DND-41 (cell line): ENCODE measurements around the gene CYP1B1.

Source experiments
- ATAC-seq: fragments of 200-7000 bp; cut with Tn5 transposase; 3 replicates; pipeline ENCODE4 v1.9.1; 2021; ENCODE audit warnings: low read depth; ENCODE audit not compliant: insufficient read depth
- DNase-seq: peaks from one replicate; pipeline ENCODE4 v3.0.0-alpha.2; 2020
- H2AFZ ChIP-seq: 2 replicates; pipeline ENCODE4 v1.6.0; 2012; ENCODE audit warnings: low read depth, low read length
- H3K27ac ChIP-seq: 2 replicates; pipeline ENCODE4 v1.5.1; 2012; ENCODE audit warnings: low read length, inconsistent platforms
- H3K27me3 ChIP-seq: fragments of 200-600 bp; sonication (generic); 2 replicates; pipeline ENCODE4 v1.6.0; 2012; ENCODE audit warnings: low read length, mild to moderate bottlenecking, inconsistent platforms; ENCODE audit not compliant: insufficient read depth, poor library complexity
- H3K36me3 ChIP-seq: 2 replicates; pipeline ENCODE4 v1.5.1; 2012; ENCODE audit warnings: low read length, inconsistent platforms; ENCODE audit not compliant: insufficient read depth
- H3K4me1 ChIP-seq: 2 replicates; pipeline ENCODE4 v1.5.1; 2012; ENCODE audit warnings: mild to moderate bottlenecking, low read length; ENCODE audit not compliant: insufficient read depth
- H3K4me2 ChIP-seq: 2 replicates; pipeline ENCODE4 v1.6.0; 2012; ENCODE audit warnings: mild to moderate bottlenecking, moderate library complexity, low read length, inconsistent platforms; ENCODE audit not compliant: insufficient read depth
- H3K4me3 ChIP-seq, 2 experiments: fragments of 200-600 bp in 1 of 2; shearing (Covaris generic) in 1 of 2; 2 replicates each; pipeline ENCODE4 v1.5.1; 2012 to 2016; ENCODE audit warnings: inconsistent platforms in 2 of 2, low read length in 2 of 2, mild to moderate bottlenecking in 2 of 2, low read depth in 1 of 2, moderate library complexity in 1 of 2
- H3K79me2 ChIP-seq: 2 replicates; pipeline ENCODE4 v1.6.0; 2012; ENCODE audit warnings: low read length, inconsistent platforms; ENCODE audit not compliant: insufficient read depth
- H3K9ac ChIP-seq: 2 replicates; pipeline ENCODE4 v1.6.0; 2012; ENCODE audit warnings: low read depth, mild to moderate bottlenecking, inconsistent platforms, low read length, moderate library complexity
- H3K9me3 ChIP-seq: 2 replicates; pipeline ENCODE4 v1.5.1; 2012; ENCODE audit warnings: low read length, moderate library complexity, mild to moderate bottlenecking, inconsistent platforms; ENCODE audit not compliant: insufficient read depth, severe bottlenecking
- H4K20me1 ChIP-seq: 2 replicates; pipeline ENCODE4 v1.6.0; 2012; ENCODE audit warnings: low read length; ENCODE audit not compliant: insufficient read depth
- CTCF ChIP-seq: IDR thresholded peaks from 2 replicates; pipeline ENCODE4 v1.5.1; 2012; ENCODE audit warnings: borderline replicate concordance, low read length, moderate library complexity, mild to moderate bottlenecking; ENCODE audit not compliant: poor library complexity, severe bottlenecking; ENCODE audit errors: extremely low read depth
- EZH2 ChIP-seq: IDR thresholded peaks from 3 replicates; pipeline ENCODE4 v1.6.1; 2012; ENCODE audit warnings: borderline replicate concordance, low read depth, mild to moderate bottlenecking, moderate library complexity, low read length, inconsistent platforms; ENCODE audit not compliant: severe bottlenecking

The CYP1B1 gene

GRCh38 chr2:38068234-38068633 lies 7.7 kb downstream of the CYP1B1 start:
- Histone ChIP-seq H3K4me1 (no peaks in the 10 kb centered on the region), H3K36me3 (no peaks in the 10 kb centered on the region), H4K20me1 (no peaks in the 10 kb centered on the region), H3K9ac (no peak overlapping the region), H3K27ac (no peak overlapping the region), H3K4me3 (no peak overlapping the region), H2AFZ (no peak overlapping the region), H3K4me2 (no peak overlapping the region), H3K27me3 (no peaks in the 10 kb centered on the region), H3K9me3 (no peaks in the 10 kb centered on the region), H3K79me2 (no peaks in the 10 kb centered on the region)
- ATAC-seq (no peak), DNase-seq (no peak)
- no peak for TF ChIP-seq EZH2
- TF ChIP-seq CTCF, result no peak

GRCh38 chr2:38066421-38067115 lies 9.4 kb downstream of the CYP1B1 start:
- Histone ChIP-seq H3K36me3 (no peaks in the 10 kb centered on the region), H3K79me2 (no peaks in the 10 kb centered on the region), H3K9ac (no peak overlapping the region), H3K27ac (no peak overlapping the region), H2AFZ (no peak overlapping the region), H3K4me2 (no peak overlapping the region), H4K20me1 (no peaks in the 10 kb centered on the region), H3K9me3 (no peaks in the 10 kb centered on the region), H3K4me3 (no peak overlapping the region), H3K4me1 (no peaks in the 10 kb centered on the region), H3K27me3 (no peaks in the 10 kb centered on the region)
- DNase-seq (no peak), ATAC-seq (no peak)
- TF ChIP-seq EZH2, result no peak

- H4K20me1 ChIP-seq, result no peaks in the 10 kb centered on the region
- ATAC-seq, result no peak
- no peaks in the 10 kb centered on the region for H3K9me3 ChIP-seq
- DNase-seq, result no peak
- no peaks in the 10 kb centered on the region for H3K27me3 ChIP-seq
- no peak overlapping the region for H3K4me2 ChIP-seq
- H3K79me2 ChIP-seq, result no peaks in the 10 kb centered on the region
- H3K4me3 ChIP-seq, result no peak overlapping the region
- H3K4me1 ChIP-seq, result no peaks in the 10 kb centered on the region
- no peak overlapping the region for H2AFZ ChIP-seq
- H3K36me3 ChIP-seq, result no peaks in the 10 kb centered on the region
- no peak overlapping the region for H3K9ac ChIP-seq
- no peak for TF ChIP-seq EZH2
- TF ChIP-seq CTCF, result no peak
- no peak overlapping the region for H3K27ac ChIP-seq
Measured at GRCh38 chr2:38065502-38066135, 10.3 kb downstream of the CYP1B1 start.

- DNase-seq (no peak), ATAC-seq (no peak)
- TF ChIP-seq CTCF (no peak), EZH2 (no peak)
- Histone ChIP-seq H3K36me3 (no peaks in the 10 kb centered on the region), H3K79me2 (no peaks in the 10 kb centered on the region), H3K27me3 (no peaks in the 10 kb centered on the region), H3K27ac (no peak overlapping the region), H3K9me3 (no peaks in the 10 kb centered on the region), H3K4me2 (no peak overlapping the region), H3K4me3 (no peak overlapping the region), H3K4me1 (no peaks in the 10 kb centered on the region), H2AFZ (no peak overlapping the region), H4K20me1 (no peaks in the 10 kb centered on the region), H3K9ac (no peak overlapping the region)
Measured at GRCh38 chr2:38064801-38065501, 11.0 kb downstream of the CYP1B1 start.
